HG02642 (cell line): Measurements from ENCODE around the gene HAND2.

Experiments used
- ATAC-seq: cut with Tn5 transposase; IDR thresholded peaks from one replicate; pipeline ENCODE4 v1.9.1; 2021; ENCODE audit warnings: mild to moderate bottlenecking; ENCODE audit not compliant: unreplicated experiment, poor library complexity

Gene HAND2

DNA sequence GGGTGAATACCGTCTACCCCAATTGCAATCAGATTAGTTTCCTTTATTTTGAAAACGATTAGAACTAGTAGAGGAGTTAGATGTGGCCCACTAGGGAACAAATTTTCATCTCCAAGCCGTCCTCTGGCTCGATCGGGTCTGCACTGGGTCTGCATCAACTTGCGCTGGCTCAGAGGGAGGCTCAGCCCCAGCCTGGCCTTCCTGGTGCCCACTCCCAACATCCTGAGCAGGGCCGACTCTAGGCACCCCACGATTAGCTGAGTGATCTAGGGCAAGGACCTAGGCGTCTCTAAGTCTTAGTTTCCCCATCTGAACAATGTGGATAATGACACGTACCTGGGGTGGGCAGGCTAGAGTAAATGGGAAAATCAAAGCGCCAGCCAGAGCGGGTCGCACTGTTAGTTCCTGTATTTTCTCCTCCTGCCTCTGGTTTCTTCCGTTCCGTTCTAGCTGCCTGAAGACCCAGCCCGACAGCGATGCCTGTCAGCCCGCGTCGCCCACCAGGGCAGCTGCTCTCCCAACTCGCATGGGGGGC is 7.7 kb upstream of the HAND2 start:
- ATAC-seq = peak; percentile 22

DNA sequence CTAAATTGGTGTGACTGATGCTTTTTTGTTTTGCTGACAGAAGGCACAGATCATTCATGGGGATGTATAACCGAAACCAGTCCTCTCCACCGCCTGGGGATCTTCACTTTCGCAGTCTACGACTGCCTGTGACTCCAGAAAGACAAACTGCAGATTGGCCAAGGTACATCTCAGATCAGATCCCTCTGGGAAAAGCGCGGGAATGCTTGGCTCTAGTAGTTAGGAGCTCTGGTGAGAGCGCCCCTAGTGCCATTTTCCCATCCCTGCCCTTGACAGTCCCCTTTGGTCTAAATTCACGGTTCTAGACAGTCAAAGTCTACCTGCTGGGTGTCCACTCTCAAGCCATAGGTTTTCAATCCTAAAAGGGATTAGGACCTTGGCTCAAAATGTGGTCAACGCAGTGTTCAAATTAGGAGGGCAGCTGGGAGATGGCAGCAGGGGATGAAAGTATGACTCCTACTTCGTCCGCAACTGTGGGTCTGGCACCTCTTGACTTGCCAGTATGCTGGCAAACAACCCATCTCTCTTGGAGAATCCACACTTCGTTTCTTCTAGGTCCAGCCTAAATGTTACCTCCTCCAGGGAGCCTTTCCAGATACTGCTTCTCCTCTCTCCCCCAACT is 6.9 kb upstream of the HAND2 start:
- ATAC-seq = no peak

DNA sequence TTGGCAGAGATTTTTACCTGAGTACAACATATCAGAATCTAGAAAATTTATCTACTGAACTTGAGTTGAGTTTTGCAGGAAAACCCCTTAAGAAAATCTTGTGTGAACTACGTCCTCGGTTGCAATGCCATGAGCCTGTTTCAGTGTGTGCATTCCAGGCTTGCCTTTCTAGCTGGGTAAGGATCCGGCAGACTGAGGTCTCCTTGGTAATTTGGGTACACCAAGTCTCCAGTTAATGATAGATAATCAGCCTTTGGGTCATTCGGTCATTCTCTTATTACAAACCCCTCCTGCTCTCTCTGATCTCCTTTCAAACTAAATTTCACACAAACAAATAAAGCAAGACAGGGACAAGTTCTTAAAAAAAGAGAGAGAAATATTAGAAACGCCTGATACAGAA is 5.9 kb upstream of the HAND2 start:
- no peak for ATAC-seq

DNA sequence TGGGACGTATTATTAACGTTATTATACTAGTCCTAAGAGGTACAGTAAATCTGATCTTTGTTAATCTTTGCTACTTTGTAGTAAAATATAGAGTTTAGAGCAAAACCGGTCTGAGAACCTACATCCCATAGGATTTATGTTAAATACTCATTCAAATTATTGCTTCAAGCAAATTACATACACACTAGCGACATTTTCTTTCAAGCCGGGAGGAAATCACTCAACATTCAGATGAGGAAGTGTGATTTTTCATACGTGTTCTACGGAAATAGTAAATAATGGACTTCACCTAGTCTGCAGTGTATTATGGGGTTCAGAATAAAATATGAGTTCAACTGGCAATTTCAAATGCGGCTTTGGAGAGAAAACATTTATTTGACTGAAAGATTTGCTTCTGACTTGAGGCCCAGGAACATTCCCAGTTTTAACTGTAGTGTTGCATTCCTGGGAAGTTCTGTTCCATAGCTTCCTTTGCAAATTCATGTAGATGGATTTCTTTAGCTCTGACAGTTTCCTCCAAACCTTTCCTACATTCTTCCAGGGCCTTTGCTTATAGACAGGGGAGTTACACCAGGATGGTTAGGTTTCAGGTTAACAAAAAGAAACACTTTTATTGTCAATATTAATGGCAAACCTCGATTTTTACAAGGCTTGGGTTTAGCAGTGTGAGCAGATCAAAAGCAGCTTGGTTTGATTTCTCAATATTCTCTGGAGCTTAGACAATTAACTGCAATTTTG is 5.3 kb upstream of the HAND2 start:
- ATAC-seq = no peak

DNA sequence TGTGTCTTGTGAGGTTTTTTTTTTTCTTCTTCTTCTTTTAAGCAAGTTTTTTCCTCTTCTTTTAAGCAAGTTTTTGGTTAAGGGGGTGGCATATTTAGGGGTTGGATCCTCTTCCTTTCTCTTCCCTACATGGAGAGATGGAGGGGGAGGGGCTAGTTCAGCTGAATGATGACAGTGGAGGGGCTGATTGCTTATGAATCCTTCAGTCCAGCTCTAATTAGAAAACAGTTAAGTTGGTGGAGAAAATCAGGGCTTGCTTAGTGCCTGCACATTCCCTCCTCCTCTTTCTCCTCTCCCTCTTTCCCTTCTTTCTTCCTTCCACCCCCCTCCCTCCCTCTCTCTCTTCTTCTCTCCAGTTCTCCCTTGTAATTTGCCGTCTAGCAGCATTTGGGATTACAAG is 4.4 kb upstream of the HAND2 start:
- no peak for ATAC-seq

DNA sequence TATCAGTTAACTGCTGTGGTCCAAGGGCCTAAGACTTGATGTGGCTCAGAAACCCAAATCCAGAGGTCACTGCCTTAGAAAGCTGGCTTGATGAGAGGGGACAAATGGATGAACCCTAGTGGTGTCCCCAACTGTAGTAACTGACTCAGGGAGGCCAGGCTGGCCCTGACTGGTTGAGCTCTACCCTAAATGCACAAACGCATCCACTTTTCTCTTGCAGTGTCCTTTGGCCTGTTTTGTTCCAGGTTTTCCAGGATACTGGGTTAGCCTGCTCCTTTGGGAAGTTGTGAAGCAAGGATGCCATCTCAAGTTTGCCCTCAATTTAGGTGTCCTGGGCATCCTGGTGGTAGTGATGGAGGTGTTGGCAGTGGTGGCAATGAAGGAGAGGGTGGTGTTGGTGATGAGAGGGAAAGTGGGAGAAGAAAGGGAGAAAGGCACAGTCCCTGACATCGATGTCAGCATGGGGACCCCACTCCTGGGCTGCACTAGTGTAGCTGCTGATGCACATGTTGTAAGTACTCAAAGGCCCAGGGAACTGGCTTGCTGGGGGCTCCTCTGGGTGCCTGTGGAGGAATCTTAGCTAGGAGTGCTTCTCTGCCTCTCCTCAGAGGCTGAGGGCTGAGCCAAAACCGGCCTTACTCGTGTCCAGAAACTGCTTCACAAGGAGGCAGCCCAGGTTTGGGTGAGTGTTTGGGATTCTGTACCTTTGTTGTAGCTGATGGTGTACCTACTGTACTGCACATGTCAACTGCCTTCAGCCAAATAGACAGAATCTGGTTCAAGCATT is 2.9 kb upstream of the HAND2 start:
- ATAC-seq = no peak

DNA sequence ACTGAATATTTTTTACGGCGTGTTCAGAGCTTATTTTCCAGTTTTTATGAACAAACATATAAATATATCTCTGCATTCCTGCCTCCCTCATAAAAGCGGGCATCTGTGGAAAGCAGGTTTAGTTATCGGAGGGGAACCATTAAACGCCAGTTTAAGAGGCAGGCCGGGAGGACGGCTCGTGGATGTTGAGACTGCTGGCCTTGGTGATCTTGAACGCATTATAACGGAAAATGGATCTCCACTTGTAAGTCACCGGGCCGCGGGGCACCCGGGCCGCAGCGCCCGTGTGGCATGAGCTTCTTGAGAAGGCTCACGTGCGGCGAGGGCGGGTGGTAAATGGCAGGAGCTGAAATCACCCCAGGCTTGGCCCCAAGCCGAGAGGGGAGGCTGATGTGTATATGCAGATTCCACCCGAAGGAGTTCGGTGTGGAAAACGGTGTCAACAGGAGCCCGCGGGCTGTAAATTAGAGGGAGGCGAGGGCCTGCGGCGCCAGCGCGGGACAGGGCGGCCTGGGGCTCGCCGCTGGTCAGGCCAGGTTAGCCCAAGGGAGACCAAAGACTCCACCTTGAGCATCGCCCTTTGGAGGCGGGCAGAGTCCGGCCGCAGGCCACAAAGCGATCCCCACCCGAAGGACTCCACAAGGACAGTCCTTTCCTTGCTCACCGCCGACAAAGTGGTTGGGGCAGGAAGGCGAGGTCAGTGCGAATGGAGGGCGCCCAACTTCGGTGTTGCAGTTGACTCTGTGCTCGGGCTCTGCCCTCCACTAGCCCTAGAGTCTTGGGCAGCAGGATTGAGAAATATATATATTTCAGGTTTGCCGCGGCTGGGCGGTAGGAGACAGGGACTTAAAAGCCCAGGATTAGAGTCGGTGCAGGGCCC is 1.3 kb upstream of the HAND2 start:
- ATAC-seq = no peak

DNA sequence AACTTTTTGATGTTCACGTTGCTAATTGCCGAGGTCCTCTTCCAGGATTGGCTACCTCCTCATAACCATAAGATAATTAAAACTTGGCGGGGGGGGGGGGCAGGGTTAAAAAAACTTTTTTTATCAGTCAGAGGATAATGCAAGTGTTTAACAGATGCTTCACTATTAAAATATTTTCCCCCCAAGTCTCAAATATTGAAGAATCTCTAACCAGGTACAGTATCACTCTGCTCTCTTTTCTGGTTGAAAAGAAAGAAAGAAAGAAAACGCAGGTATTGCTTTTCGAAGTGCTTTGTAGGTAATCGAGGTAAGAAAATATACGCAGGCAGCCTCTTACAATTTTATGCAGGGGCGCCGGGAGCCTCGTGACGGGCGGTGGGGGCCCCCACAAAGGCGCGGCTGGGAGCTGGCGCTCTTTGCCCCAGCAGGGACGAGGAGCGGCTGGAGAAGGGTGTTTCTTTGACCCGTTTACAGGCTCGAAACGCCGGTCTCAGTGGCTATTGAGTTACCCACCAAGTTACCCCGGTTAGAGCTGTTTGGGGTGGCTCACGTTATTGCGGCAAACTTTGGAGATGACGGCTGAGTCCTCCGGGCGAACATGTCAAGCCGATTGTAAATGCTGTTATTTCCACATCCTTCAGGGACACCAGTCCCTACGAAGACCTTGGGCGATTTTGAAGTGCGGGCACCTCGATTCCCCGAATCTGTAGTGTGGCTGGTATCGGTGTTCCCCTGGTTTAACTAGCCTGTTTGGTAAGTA is 477 bp upstream of the HAND2 start:
- no peak for ATAC-seq

DNA sequence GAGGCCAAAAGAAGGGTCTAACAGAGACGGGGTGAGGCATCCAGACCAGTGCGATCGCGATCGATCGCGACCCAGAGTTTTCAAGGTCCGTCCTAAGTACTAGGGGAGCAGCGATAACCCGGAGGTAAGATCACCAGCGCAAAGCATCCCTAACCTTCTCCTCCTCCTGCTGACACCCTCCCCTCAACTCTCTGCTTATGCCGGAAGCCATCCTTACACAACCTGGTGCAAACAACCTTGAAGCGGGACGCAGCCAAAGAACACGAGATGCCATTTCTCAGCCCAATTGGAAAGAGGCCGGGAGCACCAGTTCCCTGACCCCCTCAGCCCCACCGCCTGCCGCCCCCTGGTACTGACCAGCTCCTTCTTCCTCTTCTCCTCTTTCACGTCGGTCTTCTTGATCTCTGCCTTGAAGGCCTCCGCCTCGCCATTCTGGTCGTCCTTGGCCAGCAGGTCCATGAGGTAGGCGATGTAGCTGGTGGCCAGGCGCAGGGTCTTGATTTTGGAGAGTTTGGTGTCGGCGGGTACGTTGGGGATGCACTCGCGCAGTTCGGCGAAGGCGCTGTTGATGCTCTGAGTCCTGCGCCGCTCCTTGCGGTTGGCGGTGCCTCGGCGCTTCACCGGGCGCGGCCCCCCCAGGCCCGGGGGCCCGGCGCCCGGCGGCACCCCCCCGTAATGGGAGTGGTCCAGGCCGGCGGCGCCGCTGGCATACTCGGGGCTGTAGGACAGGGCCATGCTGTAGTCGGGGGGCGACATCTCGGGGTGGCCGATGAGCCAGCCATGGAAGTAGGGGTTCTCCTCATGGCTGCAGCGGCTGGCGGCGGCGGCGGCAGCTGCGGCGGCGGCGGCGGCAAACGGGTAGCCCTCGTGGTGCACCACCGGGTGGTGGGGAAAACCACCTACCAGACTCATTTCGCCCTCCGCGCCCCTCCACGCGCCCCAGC is 1.4 kb downstream of the HAND2 start:
- ATAC-seq = no peak

DNA sequence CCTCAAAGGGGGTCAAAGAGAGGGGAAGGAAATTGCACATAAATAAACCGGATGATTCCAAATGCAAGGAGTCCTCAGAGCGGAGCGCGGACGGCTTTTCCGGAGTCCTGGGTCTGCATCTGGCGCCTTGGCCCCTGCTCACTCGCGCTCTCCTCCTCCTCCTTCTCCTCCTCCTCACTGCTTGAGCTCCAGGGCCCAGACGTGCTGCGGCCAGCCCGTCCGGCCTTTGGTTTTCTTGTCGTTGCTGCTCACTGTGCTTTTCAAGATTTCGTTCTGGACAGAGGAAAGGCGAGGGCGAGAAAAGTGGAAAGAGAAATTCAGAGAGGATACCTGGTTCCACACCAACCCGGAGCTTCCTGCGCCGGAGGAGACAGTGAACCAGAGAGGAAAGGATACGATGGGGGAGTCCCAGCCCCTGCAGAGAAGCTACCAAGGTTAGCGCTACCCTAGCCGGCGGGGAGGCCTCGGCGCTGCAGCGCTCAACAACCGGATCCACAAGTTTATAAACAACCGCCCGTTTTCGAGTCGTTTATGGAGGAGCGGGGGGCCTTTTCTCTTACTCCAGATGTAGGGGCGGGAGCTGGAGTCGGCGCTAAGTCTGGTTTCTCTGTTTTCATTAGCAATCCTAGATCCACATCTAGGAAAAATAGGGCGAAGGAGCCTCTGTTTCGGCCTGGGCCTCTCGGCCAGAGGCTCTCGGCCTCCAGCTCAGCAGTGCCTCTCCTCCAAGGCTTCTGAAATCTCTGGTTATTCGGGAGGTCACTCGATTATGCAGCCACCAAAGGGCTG is 2.7 kb downstream of the HAND2 start:
- ATAC-seq = no peak

DNA sequence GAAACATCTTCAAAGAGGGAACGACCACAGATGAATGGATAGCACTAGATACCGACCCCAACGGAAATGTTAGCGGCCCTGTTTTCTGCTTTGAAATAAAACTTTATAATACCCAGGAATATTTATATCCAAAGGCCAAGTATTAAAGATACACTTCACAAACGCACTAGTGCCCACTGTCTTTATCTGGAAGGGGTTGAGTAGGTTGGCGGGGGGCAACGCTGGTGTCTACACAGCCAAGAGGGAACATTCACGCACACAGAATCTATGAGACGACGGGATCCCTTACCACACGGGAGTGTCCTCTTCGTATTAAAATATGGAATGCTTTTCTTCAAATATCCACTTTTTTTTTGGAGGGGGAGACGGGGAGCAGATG is 3.3 kb downstream of the HAND2 start:
- ATAC-seq = no peak

DNA sequence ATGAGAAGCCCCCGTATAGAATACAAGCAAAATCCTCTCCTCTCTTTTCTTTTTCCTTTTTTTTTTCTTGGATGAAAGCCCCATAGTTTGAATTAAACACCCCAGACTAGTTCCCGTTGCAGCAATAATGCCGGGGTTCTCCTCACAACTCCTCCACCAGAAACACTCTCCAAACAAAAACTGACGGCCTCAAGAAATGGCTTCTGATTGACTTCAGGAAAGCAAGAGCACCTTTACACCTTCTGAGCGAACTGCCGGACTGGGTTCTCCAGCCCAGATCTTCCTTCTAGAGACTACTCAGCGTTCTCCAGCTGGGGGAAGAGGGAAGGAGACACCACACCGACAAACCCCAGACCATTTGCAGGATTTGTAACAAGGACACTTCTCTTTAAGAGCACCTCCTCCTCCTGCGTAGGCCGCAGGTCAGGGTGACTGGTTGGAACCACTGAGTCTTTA is 4.0 kb downstream of the HAND2 start:
- ATAC-seq = no peak

DNA sequence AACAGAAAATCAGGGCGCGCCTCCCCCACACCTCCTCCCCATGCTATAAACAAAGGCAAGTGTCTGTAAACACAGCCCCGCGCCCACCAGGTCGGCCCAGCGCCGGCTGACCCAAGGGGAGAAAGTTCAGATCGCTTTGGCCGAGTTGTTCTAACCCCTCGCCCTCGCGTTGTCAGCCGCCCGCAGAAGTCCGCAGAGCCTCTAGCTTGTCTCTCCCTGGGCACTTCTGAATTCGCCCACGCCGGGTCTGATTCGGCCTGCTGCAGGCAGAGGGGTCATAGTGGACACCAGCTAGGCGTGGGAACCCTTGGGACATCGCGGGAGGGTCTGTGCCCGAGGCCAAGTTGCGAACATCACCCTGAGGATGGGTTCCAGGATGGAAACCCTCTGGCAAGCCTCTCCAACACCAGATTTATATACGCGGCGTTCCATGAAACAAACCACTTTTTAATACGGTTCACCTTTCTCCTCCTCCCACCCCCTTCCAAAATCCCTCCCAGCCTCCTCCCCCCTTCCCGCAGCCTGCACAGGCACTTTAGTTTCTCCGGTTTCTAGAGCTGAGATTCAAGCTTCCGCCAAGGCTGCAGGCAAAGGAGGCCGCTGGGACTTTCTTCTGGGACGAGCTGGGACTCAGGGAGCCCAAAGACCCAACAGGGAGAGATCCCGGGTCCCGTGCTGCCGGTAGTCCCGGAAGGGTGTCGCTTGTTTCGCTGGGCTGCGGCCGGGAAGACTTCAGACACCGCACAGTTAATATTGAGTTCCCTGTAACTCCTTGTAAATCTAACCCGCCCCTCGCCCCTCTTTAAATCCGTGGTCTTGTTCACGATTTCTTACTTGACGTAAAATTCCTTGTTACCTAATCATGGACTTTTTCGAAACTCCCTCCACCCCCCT is 4.7 kb downstream of the HAND2 start:
- ATAC-seq = no peak

DNA sequence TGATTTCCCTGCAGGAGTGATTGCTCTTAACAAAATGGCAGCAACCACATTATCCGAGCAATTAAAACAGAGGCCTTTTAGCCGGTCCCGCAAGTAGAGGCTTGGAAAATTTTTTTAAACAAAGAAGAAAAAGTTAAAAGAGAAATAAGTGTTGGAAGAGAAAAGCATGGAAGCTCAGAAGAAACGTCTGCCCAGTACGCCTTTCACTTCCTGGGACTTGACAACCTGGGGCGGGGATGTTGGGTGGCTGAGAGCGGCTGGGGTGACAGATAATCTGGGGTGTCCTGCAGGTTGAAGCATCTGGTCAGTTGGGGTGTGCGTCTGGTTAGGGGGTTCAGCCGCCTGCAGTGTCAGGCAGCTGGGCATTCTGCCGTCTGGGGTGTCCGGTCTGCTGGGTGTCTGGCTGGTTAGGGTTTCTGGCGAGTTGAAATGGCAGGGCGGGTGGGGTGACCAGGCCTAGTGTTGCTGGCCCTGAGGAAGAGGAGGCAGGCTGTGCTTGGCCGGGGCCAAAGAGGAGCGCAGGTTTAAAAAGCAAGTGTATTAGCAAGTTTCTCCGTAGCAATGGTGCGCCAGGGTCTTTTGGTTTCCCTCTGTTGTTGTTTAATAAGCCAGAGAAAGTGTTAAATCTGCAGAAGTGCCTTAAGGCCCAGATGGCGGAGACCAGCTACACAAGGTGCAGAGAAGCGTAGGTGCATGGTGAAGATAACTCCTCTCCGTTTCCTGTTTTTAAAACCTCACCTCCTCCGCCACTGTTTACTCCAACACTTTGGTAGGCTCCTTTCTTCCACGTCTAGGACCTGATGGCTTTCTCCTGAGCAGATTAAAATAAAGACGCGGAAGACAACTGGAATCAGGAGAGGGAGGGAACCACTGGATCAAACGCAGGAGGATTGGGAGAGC is 5.6 kb downstream of the HAND2 start:
- ATAC-seq = no peak

DNA sequence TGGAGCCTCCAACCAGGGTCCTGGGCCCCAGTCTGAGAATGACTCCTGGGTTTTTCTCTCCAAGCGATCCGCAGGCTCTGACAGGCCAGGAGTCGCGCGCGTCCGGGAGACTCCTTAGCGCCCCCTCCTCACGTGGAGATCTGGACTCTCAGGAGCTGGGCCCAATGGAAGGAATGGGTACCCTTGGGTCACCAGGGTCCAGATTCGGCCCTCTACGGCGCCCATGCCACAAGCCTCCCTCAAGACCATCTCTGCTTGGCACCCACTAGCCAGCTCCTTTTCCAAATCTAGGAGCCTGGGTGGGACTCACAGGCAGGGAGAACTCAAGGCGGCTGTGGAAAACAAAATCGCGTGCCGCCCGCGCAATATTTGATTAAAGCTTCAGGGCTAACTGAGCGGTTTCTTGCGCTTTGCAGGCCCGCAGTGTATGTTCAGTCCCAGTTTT is 7.1 kb downstream of the HAND2 start:
- no peak for ATAC-seq
